Activated naive CD4-positive, alpha-beta T cell treated with anti-CD3 and anti-CD28 coated beads for 36 hours (primary cell): Measurements from ENCODE around the gene GPR78. TPM values are rescaled to one million over a fixed set of nuclear protein-coding genes. Genes with fewer than 3 reads are reported as not detected.
"Not testable (repeated sequence)": the region's sequence is repeated elsewhere in the genome, so short reads cannot be mapped to it uniquely, and the experiment has no call there.

Experiments used
- CTCF ChIA-PET: fragments of 350-600 bp; sonication (Branson Sonifier 250); formaldehyde crosslinking; loops from one replicate; lab custom pipeline; 2021; ENCODE audit warnings: antibody characterized with exemption; lab: Charles Lee
- DNase-seq: peaks from one replicate; pipeline ENCODE4 v3.0.0-alpha.2; 2020
- H3K27ac Mint-ChIP-seq: one replicate; pipeline ENCODE4 v1.8.0; 2021; ENCODE audit warnings: mild to moderate bottlenecking, mixed read lengths
- H3K27me3 Mint-ChIP-seq: one replicate; pipeline ENCODE4 v1.8.0; 2021; ENCODE audit warnings: low read depth, mixed read lengths
- H3K36me3 Mint-ChIP-seq: one replicate; pipeline ENCODE4 v1.8.0; 2021; ENCODE audit warnings: low read depth, mixed read lengths
- H3K4me1 Mint-ChIP-seq: one replicate; pipeline ENCODE4 v1.8.0; 2021; ENCODE audit warnings: low read depth, mixed read lengths
- H3K4me3 Mint-ChIP-seq: one replicate; pipeline ENCODE4 v1.8.0; 2021; ENCODE audit warnings: mild to moderate bottlenecking, moderate library complexity, mixed read lengths
- H3K9me3 Mint-ChIP-seq: one replicate; pipeline ENCODE4 v1.8.0; 2021; ENCODE audit warnings: mixed read lengths
- intact Hi-C: fragments of 100-400 bp; cut with micrococcal nuclease; formaldehyde crosslinking; loops from one replicate; pipeline ENCODE4 v1.15.1; 2023
- total RNA-seq, 2 experiments: library from RNA; stranded (reverse); gene quantifications; one replicate each; pipeline ENCODE4 v1.2.3, GENCODE V29; 2021

Gene GPR78
- total RNA-seq, 2 experiments from 2014 or later = not detected

- Mint-ChIP-seq H3K4me3 (no peak overlapping the region), H3K27me3 (peaks cover 4% of the 10 kb centered on the region), H3K36me3 (no peaks in the 10 kb centered on the region), H3K4me1 (no peaks in the 10 kb centered on the region), H3K27ac (no peak overlapping the region), H3K9me3 (no peaks in the 10 kb centered on the region)
- no peak for DNase-seq
- CTCF ChIA-PET = no interaction called here
- intact Hi-C loops = no loop called here
These were observed 33.5 kb downstream of the GPR78 start for GRCh38 chr4:8613421-8614364.

GRCh38 chr4:8614365-8615193 is 34.4 kb downstream of the GPR78 start:
- H3K4me1 Mint-ChIP-seq = no peaks in the 10 kb centered on the region
- CTCF ChIA-PET = no interaction called here

DNA sequence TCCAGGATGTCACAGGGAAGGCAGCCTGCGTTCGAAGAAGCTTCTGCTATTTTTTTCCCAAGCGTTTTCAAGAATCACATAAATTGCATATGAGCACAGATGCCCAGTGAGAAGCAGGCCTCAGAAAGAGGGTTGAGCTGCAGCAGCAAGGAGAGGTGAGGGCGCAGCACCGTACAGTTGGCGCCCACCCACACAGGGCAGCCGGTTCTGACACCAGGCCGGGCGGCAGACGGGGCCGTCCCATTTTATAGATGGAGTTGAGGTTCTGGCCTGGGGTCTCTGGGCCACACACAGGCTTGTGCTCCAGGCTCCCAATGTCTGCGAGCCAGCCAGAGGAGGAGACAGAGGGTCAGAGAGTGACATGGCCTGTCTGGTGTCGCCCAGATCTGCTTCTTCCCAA is 35.2 kb downstream of the GPR78 start:
- no peak overlapping the region for H3K4me3 Mint-ChIP-seq
- no peak overlapping the region for H3K27ac Mint-ChIP-seq
- no peak for DNase-seq
- no peaks in the 10 kb centered on the region for H3K9me3 Mint-ChIP-seq
- no peaks in the 10 kb centered on the region for H3K27me3 Mint-ChIP-seq
- CTCF ChIA-PET = no interaction called here
- H3K4me1 Mint-ChIP-seq = no peaks in the 10 kb centered on the region
- no peaks in the 10 kb centered on the region for H3K36me3 Mint-ChIP-seq
- intact Hi-C loops = no loop called here

More at GRCh38 chr4:8614365-8615193, 34.4 kb downstream of the GPR78 start:
- no peaks in the 10 kb centered on the region for H3K36me3 Mint-ChIP-seq
- intact Hi-C loops = no loop called here
- H3K27me3 Mint-ChIP-seq = no peaks in the 10 kb centered on the region
- no peak overlapping the region for H3K27ac Mint-ChIP-seq
- no peak overlapping the region for H3K4me3 Mint-ChIP-seq
- DNase-seq = no peak
- H3K9me3 Mint-ChIP-seq = no peaks in the 10 kb centered on the region

- no peak for DNase-seq
- H3K36me3 Mint-ChIP-seq = no peaks in the 10 kb centered on the region
- no peaks in the 10 kb centered on the region for H3K4me1 Mint-ChIP-seq
- H3K4me3 Mint-ChIP-seq = no peak overlapping the region
- H3K9me3 Mint-ChIP-seq = no peaks in the 10 kb centered on the region
- CTCF ChIA-PET = interaction anchor here (0.8 kb wide), 1 partner anchor 9 kb away, joined by 3 read pairs; no protein-coding TSS in a partner anchor
- no peaks in the 10 kb centered on the region for H3K27me3 Mint-ChIP-seq
- no peak overlapping the region for H3K27ac Mint-ChIP-seq
- intact Hi-C loops = no loop called here
These were observed 36.0 kb downstream of the GPR78 start for GRCh38 chr4:8615921-8616787.

DNA sequence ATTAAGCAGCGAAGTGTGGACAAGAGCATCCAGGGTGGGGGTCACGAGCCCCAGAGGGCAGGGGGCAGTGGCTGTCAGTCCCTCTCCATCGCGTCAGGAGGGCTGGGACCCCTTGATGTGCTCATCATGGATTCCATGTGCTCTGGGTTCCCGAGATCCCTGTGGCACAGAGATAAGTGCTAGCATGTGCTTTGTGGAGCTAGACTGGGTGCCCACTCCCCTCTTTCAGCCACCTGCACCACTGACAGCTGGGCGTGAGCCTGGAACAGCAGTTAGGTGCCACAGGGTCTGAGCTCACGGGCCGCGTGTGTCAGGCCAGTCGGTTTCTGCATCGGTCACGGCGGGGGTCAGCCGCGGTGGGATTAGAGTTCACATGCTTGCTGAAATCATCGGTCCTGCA is 36.6 kb downstream of the GPR78 start:
- CTCF ChIA-PET = interaction anchor here (0.8 kb wide), 1 partner anchor 10 kb away, joined by 3 read pairs; no protein-coding TSS in a partner anchor
- H3K4me3 Mint-ChIP-seq = no peak overlapping the region
- H3K27me3 Mint-ChIP-seq = no peaks in the 10 kb centered on the region
- H3K4me1 Mint-ChIP-seq = no peaks in the 10 kb centered on the region
- no peaks in the 10 kb centered on the region for H3K36me3 Mint-ChIP-seq
- intact Hi-C loops = no loop called here
- H3K27ac Mint-ChIP-seq = no peak overlapping the region
- no peak for DNase-seq
- no peaks in the 10 kb centered on the region for H3K9me3 Mint-ChIP-seq

DNA sequence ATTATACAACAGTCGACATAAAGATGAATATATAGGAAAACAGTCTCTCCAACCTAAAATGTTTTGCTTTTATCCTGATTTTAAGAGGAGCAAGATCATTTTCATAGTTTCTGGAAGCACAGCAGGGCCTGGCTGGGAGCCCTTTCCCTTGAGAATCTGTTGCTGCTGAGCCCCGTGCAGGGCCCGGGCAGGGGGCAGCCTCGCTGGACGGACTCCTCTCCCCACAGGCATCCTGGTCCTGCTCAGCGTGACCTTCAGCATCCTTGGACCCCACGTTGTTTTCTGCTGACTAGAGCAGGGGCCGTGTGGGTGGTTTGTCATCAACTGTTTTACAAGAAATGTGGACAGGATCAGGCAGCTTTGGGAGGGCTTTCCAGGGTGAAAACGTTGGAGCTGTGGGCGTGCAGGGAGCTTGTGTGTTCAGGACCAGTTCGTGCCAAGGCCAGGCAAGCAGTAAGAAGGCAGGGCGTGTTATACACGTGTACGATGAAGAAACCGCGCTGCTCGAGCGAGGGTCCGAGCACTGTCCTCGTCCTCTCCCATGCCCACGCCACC is 37.4 kb downstream of the GPR78 start:
- no peaks in the 10 kb centered on the region for H3K27me3 Mint-ChIP-seq
- CTCF ChIA-PET = no interaction called here
- no peaks in the 10 kb centered on the region for H3K36me3 Mint-ChIP-seq
- H3K4me1 Mint-ChIP-seq = no peaks in the 10 kb centered on the region
- intact Hi-C loops = no loop called here
- H3K27ac Mint-ChIP-seq = no peak overlapping the region
- no peak overlapping the region for H3K4me3 Mint-ChIP-seq
- H3K9me3 Mint-ChIP-seq = no peaks in the 10 kb centered on the region
- no peak for DNase-seq

DNA sequence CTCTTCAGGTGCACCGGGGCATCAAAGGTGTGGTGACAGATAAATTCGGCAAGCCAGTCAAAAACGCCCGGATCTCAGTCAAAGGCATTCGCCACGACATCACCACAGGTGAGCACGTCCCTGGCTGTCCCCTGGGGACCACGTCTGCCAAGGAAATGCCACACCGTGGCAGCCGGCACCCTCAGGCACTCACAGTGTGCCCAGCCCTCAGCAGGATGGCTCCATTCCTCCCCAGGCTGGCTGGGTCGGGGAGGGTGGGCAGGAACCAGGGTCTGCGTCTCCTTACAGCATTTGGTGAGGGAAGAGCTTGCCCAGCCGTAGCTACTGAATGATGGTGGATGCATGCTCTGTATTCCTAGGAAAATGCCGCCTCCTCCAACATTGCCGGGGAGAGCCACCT is 38.2 kb downstream of the GPR78 start:
- Mint-ChIP-seq H3K9me3 (no peaks in the 10 kb centered on the region), H3K36me3 (no peaks in the 10 kb centered on the region), H3K4me3 (no peak overlapping the region), H3K4me1 (no peaks in the 10 kb centered on the region), H3K27me3 (no peaks in the 10 kb centered on the region), H3K27ac (no peak overlapping the region)
- DNase-seq = no peak
- intact Hi-C loops = no loop called here
- CTCF ChIA-PET = no interaction called here

DNA sequence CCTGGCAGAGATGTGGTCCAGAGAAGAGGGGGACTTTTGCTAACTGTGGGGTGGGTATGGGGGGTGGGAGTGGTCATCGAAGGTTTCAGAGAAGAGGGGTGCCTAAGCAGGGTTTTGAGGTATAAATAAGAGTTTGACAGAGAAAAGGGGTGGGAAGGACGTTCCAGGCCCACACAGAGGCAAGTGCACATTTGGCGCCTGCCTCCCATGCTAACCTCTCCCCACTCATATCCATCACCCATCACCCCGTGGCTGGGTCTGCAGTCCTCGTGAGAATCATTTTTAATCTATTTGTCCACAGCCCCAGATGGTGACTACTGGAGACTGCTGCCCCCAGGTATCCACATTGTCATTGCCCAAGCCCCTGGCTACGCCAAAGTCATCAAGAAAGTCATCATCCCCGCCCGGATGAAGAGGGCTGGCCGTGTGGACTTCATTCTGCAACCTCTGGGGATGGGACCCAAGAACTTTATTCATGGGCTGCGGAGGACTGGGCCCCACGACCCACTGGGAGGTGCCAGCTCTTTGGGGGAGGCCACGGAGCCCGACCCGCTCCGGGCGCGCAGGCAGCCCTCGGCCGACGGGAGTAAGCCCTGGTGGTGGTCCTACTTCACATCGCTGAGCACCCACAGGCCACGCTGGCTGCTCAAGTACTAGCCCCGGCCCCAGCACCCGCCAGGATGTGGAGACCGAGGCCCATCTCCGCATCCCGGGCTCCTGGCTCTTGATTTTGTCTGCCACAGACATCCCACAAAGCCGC is 38.9 kb downstream of the GPR78 start:
- Mint-ChIP-seq H3K27me3 (no peaks in the 10 kb centered on the region), H3K4me1 (no peaks in the 10 kb centered on the region), H3K27ac (no peak overlapping the region), H3K36me3 (no peaks in the 10 kb centered on the region), H3K9me3 (no peaks in the 10 kb centered on the region), H3K4me3 (no peak overlapping the region)
- CTCF ChIA-PET = no interaction called here
- intact Hi-C loops = no loop called here
- DNase-seq = no peak

- DNase-seq, H3K4me1 Mint-ChIP-seq, intact Hi-C loops, H3K36me3 Mint-ChIP-seq, H3K27ac Mint-ChIP-seq, H3K27me3 Mint-ChIP-seq, H3K9me3 Mint-ChIP-seq, H3K4me3 Mint-ChIP-seq, CTCF ChIA-PET: not testable (repeated sequence)
These were observed 40.9 kb downstream of the GPR78 start for GRCh38 chr4:8621135-8621534.

- intact Hi-C loops, H3K9me3 Mint-ChIP-seq, DNase-seq, H3K4me3 Mint-ChIP-seq, H3K27ac Mint-ChIP-seq, H3K36me3 Mint-ChIP-seq, H3K27me3 Mint-ChIP-seq, H3K4me1 Mint-ChIP-seq, CTCF ChIA-PET: not testable (repeated sequence)
These were observed 44.5 kb downstream of the GPR78 start for GRCh38 chr4:8624601-8625272.
